ENCODE results near the gene HRG.

The HRG gene

DNA sequence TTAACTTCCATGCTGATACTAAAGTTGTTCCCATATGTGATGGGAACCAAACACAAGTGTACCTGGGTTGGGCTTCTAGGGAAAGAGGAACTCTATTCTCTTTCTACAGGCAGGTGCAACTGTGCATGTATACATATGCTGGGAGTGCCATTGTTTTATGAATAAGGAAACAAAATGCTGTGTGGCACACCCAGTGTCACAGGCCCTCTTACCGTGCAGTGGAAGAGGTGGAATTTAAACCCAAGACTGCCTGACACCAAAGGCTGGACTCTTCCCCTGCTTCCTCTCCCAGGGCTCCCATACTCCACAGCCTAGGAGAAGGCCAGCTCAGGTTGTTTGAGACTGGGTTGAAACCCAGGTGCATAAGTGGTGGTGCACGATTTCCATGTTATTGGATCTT, 27.6 kb upstream of the HRG start:
- no peak for FAIRE-seq

DNA sequence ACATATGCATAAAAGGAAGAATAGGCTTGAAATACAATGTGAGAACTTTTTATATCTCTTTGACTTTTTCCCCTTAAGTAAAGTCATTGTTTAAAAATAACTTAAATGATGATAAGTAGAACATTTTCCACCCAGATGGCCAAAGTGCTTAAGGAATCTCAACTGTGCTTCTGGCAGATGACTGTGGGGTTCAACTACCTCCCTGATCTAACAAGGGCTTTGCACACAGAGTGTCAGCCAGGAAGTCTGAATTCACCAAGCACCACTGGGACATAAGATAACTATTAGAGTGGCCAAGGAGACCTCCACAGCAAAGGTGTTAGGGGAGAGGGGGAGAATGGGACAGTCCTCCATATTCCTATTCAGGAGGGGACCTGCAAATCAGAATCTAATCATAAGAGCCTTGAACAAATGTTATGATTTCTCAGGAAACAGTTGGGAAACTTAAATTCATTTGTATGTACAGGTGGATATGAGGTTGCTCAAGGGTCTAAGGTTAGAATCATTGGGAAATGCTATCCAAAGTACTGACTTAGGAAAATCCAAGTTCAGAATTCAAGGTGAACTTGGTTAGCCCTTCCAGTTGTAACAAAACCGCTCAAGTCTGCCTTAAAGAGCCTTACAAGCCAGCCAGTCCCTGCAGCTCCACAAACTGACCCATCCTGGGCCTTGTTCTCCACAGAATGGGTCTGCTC, 25.9 kb upstream of the HRG start, which contains the start of gene FETUB:
FETUB (plus strand) TSS at position 622 of the 695 bp plus-strand sequence; CDS start at position 684, 62 bp downstream.
- no peak for FAIRE-seq

DNA sequence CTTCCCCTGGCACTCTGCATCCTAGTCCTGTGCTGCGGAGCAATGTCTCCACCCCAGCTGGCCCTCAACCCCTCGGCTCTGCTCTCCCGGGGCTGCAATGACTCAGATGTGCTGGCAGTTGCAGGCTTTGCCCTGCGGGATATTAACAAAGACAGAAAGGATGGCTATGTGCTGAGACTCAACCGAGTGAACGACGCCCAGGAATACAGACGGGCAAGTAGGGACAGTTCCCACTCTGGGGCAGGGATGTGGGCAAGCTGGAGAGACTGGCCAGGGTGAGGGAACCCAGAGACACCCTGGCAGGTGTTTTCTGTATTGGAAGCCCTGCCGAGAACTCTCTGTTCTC, 25.4 kb upstream of the HRG start:
- FAIRE-seq: no peak

DNA sequence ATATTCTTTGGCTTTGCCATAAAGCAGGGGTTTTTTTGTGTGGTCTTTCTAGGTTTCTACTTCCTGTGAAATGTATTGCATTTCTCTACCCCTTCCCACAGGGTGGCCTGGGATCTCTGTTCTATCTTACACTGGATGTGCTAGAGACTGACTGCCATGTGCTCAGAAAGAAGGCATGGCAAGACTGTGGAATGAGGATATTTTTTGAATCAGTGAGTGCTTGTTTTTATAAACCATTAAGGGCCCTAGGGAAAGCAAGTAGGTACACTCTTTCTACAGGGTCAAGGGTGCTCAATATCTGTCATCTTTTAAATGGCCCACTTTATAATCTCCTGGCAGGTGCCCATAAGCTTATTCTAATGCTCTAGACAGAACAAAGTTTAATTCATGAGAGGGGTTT, 24.9 kb upstream of the HRG start:
- FAIRE-seq: no peak

DNA sequence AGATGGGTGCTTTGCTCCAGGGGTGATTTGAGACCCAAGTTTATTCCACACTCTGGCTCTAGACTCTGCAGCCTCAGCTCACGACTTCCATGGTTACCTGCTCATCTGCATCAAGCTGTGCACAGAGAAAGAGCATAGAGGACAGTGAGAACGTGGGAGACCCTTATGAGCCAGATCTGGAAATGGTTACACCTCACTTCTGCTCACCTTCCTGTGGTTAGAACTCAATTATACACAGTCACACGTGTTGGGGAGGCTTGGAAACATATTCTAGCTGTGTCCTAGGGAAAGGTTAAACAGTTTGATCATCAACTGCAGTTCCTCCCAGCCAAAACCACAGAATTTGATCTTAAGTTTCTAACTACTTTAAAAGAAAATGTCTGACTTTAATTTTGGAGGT, 23.8 kb upstream of the HRG start:
- no peak for FAIRE-seq

DNA sequence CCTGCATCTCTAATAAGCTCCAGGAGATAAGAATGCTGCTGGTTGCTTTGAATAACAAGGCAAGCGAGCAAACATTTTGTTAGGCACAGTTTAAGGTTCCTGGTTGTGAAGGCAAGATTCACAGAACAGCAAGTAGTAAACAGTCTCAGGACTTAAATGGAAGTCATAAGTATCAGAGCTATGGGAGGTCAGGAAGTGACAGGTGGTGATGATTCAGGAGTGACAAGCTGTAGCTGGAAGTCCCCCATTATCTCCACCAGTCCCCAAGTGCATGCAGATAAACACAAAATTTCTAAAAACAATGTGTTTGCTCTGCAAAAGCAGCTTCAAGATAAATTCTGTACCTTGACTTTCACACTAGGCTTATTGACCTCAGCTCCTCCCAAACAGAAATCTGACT, 22.3 kb upstream of the HRG start:
- no peak for FAIRE-seq

DNA sequence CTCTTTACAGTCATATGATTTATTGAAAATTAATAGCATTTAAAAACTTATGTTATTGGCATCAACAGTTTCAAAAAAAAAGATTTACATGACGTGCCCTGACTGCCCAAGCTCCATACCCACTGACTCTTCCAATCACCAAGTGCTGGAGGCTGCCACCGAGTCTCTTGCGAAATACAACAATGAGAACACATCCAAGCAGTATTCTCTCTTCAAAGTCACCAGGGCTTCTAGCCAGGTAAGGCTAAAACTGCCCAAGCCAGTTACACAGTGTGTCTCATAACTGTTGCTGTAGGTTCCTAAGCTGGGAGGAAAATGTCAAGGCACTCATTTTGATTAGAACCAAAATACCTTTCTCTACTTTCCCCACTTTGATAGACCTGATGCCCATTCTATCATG, 21.1 kb upstream of the HRG start:
- FAIRE-seq: no peak

DNA sequence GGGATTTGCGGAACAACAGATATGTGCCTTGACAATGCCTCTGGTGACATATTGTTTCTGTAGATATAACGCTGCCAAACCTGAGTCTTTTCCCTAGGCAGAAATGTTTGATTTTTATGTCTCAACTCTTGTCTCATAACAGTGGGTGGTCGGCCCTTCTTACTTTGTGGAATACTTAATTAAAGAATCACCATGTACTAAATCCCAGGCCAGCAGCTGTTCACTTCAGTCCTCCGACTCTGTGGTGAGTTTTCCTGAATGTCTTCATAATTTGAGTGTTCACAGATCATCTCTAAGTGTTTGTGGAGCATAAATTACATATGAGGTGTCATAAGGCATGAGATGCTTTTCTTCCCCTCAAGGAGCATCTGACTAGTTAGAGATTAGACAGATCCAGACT, 19.7 kb upstream of the HRG start:
- no peak for FAIRE-seq

DNA sequence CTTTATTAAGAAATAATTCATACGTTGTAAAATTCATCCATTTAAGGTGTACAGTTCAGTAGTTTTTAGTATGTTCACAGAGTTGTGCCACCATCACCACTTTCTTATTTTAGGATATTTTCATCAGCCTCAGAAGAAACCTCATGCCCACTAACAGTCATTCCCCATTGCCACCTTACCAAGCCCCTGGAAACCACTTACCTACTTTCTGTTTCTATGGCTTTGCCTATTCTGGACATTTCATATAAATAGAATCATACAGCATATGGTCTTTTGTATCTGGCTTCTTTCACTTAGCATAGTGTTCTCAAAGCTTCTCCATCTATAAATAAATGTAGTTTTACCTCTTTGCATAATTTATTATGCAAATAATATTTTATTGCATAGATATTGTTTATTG, 19.0 kb upstream of the HRG start:
- no peak for FAIRE-seq

DNA sequence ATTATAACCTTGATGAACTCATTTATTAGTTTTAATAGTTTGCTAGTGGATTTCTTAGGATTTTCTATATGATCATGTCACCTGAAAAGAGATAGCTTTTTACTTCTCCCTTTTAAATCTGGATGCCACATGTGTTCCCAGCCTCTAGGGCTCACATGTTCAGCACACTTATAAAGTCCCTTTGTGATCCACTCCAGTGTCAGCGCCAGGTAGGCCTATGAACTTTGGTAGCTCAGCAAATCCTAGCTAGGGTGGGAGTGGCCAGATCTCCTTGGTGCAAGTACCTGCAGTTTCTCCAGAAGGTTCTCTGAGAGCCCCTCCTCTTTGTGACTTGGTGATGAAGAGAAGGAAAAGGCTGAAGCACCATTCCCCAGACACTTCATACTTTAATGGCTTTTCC, 17.0 kb upstream of the HRG start:
- FAIRE-seq: no peak

DNA sequence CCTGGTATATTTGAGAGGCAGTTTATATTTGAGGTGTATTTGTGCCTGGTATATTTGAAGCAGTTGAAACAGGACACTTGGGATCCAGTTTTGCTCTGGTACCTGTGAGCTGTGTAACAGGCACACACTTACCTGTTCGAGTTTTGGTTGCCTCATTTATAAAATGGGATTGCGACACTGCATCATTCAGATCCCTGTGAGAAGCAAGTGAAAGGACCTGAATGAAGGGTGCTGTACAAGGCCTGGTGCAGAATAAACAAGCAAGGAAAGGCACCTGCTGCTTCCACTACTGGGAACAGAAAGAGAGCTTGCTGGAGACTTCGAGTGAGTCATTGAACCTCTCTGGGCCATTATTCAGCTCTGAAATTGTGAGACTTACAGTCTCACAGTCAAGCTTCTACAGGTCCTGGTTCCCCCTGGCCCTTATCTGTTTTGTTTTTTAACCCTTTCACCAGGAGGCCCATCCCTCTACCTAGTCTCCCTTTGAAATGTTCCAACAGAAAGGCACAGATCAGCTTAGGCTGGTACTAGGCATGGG, 14.1 kb upstream of the HRG start:
- FAIRE-seq: no peak

DNA sequence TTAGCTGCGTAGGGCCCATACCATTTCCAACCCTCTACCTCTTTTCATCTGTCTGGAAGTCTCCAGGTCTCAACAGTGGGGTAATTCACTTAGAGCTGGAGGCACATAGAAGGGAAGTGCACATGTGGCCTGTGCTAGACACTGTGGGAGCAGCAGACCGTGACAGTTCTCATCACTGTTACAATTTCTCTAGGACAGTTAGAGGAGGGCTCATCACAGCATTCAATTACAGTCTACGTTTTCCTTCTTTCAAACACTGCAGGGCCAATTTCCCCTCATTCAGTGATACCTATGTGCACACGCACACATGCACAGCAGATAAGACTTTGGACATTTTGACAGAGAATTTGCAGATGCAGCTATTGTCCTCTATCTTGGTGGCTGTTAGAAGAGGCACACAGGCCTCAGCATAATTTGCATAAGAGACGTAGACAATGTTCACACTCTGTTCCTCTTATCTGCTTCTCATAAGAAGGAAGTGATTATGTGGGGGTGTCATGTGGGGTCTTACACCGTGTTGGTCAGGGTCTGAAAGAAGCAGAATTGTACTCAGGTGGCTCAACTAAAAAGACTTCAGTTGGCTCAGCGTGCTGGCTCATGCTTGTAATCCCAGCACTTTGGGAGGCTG, 12.6 kb upstream of the HRG start:
- no peak for FAIRE-seq

DNA sequence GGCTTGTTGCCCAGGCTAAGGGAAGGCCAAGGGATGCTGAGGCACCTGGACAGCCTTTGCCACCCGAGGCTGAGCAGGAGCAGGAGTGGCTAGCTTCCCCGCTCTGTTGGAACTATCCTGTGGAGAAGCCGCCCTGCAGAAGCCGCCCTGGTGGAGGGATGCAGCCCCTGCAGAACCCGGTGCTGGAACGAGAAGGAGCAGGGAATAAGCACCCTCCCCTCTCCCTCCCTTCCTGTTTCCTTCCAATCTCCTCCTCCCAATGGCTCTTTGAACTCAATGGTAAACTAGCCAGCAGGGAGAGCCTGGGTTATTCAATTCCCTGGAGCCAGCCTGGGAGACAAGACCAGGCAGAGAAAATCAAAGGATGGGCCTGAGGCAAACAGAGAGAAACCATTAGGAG, 11.8 kb upstream of the HRG start:
- no peak for FAIRE-seq

DNA sequence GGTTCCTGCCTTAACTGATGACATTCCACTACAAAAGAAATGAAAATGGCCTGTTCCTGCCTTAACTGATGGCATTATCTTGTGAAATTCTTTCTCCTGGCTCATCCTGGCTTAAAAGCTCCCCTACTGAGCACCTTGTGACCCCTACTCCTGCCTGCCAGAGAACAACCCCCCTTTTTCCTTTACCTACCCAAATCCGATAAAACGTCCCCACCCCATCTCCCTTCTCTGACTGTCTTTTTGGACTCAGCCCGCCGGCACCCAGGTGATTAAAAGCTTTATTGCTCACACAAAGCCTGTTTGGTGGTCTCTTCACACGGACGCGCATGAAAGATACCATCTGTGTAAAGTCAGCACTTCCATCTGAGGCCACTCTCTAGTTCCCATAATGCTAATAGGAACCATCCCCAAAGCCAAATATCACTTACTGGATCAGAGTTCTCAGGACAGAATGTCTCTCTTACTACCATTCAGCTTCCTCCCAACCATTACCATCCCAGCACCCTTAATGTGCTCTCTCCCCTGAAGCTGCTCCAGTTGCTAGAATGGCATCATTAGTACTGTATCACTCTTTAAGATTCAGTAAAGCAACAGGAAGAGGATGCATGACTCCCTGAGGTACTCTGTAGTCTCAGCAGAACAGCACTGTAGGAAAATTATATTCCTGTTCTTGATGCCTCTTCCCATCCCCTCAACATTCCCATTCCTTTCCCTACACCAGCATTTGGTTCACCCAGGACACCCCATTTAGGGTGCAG, 2.3 kb upstream of the HRG start:
- FAIRE-seq: no peak

DNA sequence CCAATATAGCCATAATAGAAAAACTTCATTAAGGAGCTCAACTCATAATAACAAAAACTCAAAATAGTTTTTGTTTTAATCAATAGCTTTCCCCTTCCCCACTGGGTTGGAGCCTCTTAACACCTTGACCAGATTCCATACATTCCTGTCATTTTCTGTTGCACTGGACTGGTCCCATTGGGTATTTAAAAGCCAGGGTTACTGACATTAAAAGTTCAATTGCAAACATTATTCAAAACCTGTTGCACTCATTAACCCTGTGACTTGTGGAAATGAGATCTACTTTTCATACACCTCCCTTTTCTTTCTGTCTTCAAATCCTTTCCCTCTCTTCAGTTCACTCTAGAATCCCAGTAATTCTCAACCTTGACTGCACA, 1.7 kb upstream of the HRG start:
- no peak for FAIRE-seq

DNA sequence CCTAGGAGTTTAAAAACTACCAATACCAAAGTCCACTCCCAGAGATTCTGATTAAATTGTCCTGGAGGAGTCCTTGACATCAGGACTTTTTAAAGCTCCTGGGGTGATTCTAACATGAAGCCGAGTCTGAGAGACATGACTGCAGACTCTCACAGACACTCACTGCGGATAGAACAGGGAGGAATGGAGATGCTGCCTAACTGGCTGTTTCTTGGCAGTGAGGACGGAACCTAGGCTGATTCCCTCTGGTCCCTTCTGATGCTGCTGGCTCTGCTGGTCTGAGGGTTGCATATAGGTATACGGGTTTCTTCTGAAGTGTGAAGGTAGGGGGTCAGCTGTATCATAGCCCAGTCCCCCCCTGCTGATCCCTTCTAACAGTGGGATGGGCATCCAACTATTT, 1.3 kb upstream of the HRG start:
- no peak for FAIRE-seq

DNA sequence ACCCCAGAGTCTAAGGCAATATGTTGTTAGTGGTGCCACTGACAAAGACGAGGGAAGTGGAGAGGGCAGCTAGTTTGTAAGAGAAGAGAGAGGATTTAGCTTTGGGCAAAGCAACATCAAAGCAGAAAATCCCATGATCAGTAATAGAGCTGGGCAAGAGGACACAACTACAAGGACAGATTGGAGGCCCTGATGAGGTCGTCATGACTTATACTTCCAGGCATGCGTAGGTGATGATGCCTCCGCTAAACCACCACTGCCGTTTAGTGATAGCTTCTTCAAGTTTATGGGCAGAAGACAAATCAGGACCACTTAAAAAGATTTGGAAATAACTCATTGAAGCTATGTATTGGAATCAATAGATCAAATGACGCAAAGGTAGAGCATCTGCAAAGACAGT, 2.6 kb downstream of the HRG start:
- FAIRE-seq: no peak

DNA sequence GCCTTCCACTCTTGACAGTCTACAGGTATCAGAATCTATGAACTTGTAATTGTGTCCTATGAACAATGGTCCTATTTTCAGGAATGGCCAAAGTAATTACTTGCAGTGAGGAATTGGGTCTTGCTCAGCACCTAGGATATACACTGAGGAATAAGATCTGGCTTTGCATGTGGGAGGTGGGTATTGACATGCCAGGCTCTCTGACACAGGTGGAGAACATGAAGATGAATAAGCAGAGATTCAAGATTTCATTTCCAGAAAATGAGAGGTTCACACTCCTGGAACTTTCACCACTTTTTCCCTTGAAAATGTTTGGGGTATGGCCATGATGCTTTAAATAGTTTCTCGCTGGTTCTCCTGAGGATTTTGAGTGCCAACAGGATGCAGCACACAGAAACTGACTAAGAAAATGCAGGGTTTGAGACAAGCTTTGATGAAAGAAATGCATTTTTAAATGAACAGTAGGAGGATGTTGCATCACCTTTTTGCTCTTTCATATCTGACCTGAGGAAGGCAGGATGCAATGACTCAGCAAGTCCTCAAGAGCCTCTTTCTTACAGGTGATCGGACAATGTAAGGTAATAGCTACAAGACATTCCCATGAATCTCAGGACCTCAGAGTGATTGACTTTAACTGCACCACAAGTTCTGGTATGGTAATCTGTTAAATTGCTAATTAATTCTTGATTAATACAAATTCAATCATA, 3.7 kb downstream of the HRG start:
- FAIRE-seq: no peak

DNA sequence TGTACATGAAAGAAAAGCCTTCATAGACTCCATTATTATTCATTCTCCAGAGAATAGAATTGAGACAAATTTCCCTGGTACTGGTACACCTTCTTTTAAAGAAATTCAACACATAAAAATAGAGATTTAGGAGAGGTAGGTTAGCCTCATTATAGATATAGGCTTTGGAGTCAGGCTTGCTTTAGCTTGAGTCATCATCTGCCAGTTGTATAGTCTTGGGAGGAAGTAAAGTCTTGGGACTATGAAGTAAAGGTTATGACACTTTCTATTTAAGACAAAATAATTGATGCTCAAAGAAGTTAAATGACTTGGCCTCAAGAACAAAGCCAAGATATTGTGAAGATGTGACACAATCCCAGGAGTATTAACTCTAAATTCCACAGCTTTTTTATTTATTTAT, 4.3 kb downstream of the HRG start:
- no peak for FAIRE-seq

DNA sequence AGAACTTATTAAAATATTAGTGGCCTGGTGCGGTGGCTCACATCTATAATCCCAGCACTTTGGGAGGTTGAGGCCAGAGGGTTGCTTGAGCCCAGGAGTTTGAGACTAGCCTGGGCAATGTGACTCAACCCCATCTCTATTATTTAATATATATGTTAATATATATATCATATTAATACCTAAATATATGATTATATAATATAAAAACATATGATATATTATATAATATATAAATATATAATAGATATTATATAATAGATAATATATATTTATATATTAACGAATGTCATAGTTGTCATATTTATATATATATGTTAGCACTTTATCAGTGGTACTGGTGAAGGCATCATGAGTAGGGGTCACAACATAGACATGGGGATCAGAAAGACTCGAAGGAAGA, 5.2 kb downstream of the HRG start:
- peak; percentile 71 for FAIRE-seq

DNA sequence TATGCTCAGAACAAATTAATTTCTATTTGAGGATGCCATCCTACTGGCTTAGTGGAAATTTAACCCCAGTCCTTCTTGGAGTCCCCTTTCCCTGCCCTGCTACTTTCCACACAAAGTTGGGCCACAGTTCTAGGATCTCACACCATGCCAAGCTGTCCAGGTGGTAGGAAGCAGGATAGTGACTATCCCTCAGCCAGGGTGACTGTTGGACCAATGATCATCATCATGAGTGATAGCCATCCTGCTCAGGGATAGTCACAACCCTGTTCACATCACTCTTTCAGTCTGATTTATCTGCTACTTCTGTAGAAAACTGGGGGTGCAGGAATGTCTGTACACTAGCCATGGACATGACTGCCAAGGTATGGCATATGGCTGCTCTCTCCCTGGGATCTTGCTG, 12.8 kb downstream of the HRG start:
- no peak for FAIRE-seq

DNA sequence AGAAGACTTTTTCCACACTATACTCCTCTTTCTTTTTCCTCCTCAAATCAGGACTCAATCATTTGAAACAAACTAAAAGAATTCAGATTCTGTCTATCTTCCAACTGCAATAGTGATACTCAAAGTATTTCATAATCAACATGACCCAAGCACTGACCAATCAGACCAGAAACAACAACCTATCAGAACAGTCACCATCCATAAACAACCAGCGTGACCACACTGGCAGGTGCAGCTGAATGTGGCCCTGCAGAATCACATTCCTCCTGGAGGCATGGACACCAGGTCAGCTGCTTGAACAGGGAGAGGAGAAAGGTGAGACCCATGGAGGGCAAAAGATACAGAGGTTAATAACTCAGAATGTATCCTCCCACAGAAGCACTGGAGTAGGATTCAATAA, 13.3 kb downstream of the HRG start:
- FAIRE-seq: no peak

DNA sequence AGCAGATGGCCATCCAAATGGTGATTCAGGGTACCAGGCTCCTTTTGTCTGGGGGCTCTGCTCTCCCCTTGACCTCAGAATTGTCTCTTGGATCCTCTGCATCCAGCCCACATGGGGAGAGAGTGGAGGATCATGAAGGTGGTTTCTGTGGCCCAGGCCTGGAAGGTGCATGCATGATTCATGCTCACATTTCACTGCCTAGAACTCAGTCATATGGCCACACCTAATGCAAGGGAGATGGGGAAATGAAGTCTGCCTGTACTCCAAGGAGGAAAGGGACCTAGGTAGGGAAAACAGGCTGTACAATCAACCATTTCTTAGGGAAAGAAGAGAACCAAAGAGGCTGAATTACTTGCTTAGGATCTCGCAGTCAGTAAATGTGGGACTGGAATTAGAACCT, 15.1 kb downstream of the HRG start:
- FAIRE-seq: no peak

DNA sequence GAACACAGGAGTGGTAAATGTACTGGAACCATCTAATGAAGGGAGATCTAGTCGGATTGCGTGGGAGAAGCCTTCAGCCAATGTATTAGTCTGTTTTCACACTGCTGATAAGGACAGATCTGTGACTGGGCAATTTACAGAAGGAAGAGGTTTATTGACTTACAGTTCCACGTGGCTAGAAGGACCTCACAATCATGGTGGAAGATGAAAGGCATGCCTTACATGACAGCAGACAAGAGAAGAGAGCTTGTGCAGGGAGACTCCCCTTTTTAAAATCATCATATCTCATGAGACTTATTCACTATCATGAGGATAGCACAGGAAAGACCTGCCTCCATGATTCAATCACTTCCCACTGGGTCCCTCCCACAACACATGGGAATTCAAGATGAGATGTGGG, 17.0 kb downstream of the HRG start:
- FAIRE-seq: no peak

Measured in A204.1 (cell line).